ENCODE results near the gene RASA3. TPM values are rescaled to one million over a fixed set of nuclear protein-coding genes. Genes with fewer than 3 reads are reported as not detected.

The RASA3 gene
- polyA plus RNA-seq, 1 donor from 2014 or later = 8.5 TPM

GRCh38 chr13:114174529-114174961 lies 42.1 kb upstream of the RASA3 start:
- H3K27ac ChIP-seq (ENCODE audit: low read length) = no peak overlapping the region
- H3K9me2 ChIP-seq (ENCODE audit: insufficient read depth, low read length) = no peaks in the 10 kb centered on the region
- no peaks in the 10 kb centered on the region for H3K79me2 ChIP-seq (replicated peaks; ENCODE audit: insufficient read depth, low read length)
- H3K4me2 ChIP-seq (ENCODE audit: low read length) = no peak overlapping the region
- H4K20me1 ChIP-seq (ENCODE audit: insufficient read depth) = no peaks in the 10 kb centered on the region
- no peaks in the 10 kb centered on the region for H3K27me3 ChIP-seq (ENCODE audit: insufficient read depth, low read depth, low read length)
- TF ChIP-seq TAF1 (IDR thresholded peaks at IDR 0.05; ENCODE audit: low read depth) = no peak
- no peak for TF ChIP-seq EP300 (conservative IDR thresholded peaks at IDR 0.05; ENCODE audit: poor library complexity, severe bottlenecking)
- no peak for TF ChIP-seq POLR2AphosphoS5 (IDR thresholded peaks at IDR 0.05)
- no peak for TF ChIP-seq RAD21 (conservative IDR thresholded peaks at IDR 0.05)
- no peak for TF ChIP-seq CTCF (IDR thresholded peaks at IDR 0.05; ENCODE audit: poor library complexity, severe bottlenecking)
- no peak for TF ChIP-seq REST (IDR thresholded peaks at IDR 0.05; ENCODE audit: borderline replicate concordance)
- TF ChIP-seq SMC3 (conservative IDR thresholded peaks at IDR 0.05; ENCODE audit: poor library complexity) = no peak
- TF ChIP-seq EZH2 (IDR thresholded peaks at IDR 0.05; ENCODE audit: borderline replicate concordance, insufficient read depth, low read length, poor library complexity, severe bottlenecking) = no peak
- no peak for TF ChIP-seq MXI1 (conservative IDR thresholded peaks at IDR 0.05; ENCODE audit: poor library complexity, severe bottlenecking)
- H3F3A ChIP-seq (ENCODE audit: insufficient read depth, low read length, poor library complexity, severe bottlenecking) = no peaks in the 10 kb centered on the region
- H3K36me3 ChIP-seq (ENCODE audit: insufficient read depth, low read length) = no peaks in the 10 kb centered on the region
- H2AFZ ChIP-seq (ENCODE audit: low read depth, low read length) = no peak overlapping the region
- H3K9me3 ChIP-seq (ENCODE audit: low read length) = peaks cover 2% of the 10 kb centered on the region
- H3K4me3 ChIP-seq (ENCODE audit: low read length) = no peak overlapping the region
- H3K9ac ChIP-seq (ENCODE audit: low read length) = no peak overlapping the region

- Histone ChIP-seq H2AFZ (ENCODE audit: low read depth, low read length) (no peak overlapping the region), H3K9me2 (ENCODE audit: insufficient read depth, low read length) (no peaks in the 10 kb centered on the region), H3K27ac (ENCODE audit: low read length) (no peak overlapping the region), H3K27me3 (ENCODE audit: insufficient read depth, low read depth, low read length) (no peaks in the 10 kb centered on the region), H3K36me3 (ENCODE audit: insufficient read depth, low read length) (no peaks in the 10 kb centered on the region), H3F3A (ENCODE audit: insufficient read depth, low read length, poor library complexity, severe bottlenecking) (no peaks in the 10 kb centered on the region), H3K79me2 (replicated peaks; ENCODE audit: insufficient read depth, low read length) (no peaks in the 10 kb centered on the region), H4K20me1 (ENCODE audit: insufficient read depth) (no peaks in the 10 kb centered on the region), H3K4me2 (ENCODE audit: low read length) (no peak overlapping the region), H3K9me3 (ENCODE audit: low read length) (peaks cover 2% of the 10 kb centered on the region), H3K4me3 (ENCODE audit: low read length) (no peak overlapping the region), H3K9ac (ENCODE audit: low read length) (no peak overlapping the region)
- TF ChIP-seq SMC3 (conservative IDR thresholded peaks at IDR 0.05; ENCODE audit: poor library complexity) = no peak
- TF ChIP-seq TAF1 (IDR thresholded peaks at IDR 0.05; ENCODE audit: low read depth) = no peak
- TF ChIP-seq REST (IDR thresholded peaks at IDR 0.05; ENCODE audit: borderline replicate concordance) = no peak
- no peak for TF ChIP-seq RAD21 (conservative IDR thresholded peaks at IDR 0.05)
- TF ChIP-seq CTCF (IDR thresholded peaks at IDR 0.05; ENCODE audit: poor library complexity, severe bottlenecking) = no peak
- TF ChIP-seq EZH2 (IDR thresholded peaks at IDR 0.05; ENCODE audit: borderline replicate concordance, insufficient read depth, low read length, poor library complexity, severe bottlenecking) = no peak
- no peak for TF ChIP-seq EP300 (conservative IDR thresholded peaks at IDR 0.05; ENCODE audit: poor library complexity, severe bottlenecking)
- no peak for TF ChIP-seq MXI1 (conservative IDR thresholded peaks at IDR 0.05; ENCODE audit: poor library complexity, severe bottlenecking)
- TF ChIP-seq POLR2AphosphoS5 (IDR thresholded peaks at IDR 0.05) = no peak
Measured at GRCh38 chr13:114173745-114174144, 41.3 kb upstream of the RASA3 start.
